ENCODE data around the gene TMSB4X. TPM values are rescaled to one million over a fixed set of nuclear protein-coding genes. Genes with fewer than 3 reads are reported as not detected.

The TMSB4X gene
- total and polyA plus RNA-seq, 2 donors, result 4,487 to 4,785 TPM

DNA sequence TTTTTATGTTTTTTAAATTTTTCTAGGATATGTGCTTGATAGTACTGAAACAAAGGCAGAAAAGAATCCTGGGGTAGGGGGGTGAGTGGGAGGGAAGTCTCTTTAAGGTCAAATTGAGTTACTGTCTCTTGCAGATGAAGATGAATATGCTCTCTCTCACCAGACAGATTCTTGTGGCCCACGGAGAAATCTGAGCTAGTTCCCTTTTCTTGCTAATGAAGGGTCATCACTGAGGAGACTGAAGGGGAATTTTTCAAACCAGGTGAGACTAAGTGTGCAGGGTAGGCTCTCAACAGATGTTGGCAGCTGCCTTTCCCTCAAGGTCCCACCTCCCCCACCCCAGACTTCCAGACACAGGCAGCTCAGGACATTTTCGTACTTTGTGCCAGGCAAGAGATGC is 48.0 kb downstream of the TMSB4X start:
- Histone ChIP-seq H3K4me3 (ENCODE audit: low read depth, low read length) (no peak overlapping the region), H3K36me3 (ENCODE audit: insufficient read depth) (no peaks in the 10 kb centered on the region), H3K4me1 (ENCODE audit: insufficient read depth) (no peaks in the 10 kb centered on the region), H3K27ac (ENCODE audit: low read depth) (no peak overlapping the region)
- no peak for DNase-seq (ENCODE audit: extremely low spot score)
- WGBS, result 63% methylated on average over 2 of the region's 2 CpGs

DNA sequence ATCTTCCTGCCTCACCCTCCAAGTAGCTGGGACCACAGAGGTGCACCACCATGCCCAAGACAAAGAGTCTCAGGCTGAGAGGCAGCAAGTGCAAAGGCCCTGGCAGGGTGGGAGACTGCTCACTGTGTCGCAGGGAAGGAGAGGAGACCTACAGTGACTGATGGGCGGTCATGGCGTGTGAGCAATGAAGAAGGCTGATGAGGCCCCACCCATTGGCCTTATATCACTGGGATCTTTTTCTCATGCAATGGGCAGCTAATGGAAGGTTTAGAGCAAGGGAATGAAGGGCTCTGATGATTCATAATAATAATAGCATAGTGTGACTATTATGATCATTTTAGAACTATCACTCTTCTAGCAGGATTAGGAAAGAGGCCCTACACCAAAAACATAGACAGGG is 48.7 kb downstream of the TMSB4X start:
- Histone ChIP-seq H3K4me1 (ENCODE audit: insufficient read depth) (no peaks in the 10 kb centered on the region), H3K36me3 (ENCODE audit: insufficient read depth) (no peaks in the 10 kb centered on the region), H3K27ac (ENCODE audit: low read depth) (no peak overlapping the region), H3K4me3 (ENCODE audit: low read depth, low read length) (no peak overlapping the region)
- DNase-seq (ENCODE audit: extremely low spot score), result no peak
- 98% methylated on average over 3 of the region's 3 CpGs for WGBS

DNA sequence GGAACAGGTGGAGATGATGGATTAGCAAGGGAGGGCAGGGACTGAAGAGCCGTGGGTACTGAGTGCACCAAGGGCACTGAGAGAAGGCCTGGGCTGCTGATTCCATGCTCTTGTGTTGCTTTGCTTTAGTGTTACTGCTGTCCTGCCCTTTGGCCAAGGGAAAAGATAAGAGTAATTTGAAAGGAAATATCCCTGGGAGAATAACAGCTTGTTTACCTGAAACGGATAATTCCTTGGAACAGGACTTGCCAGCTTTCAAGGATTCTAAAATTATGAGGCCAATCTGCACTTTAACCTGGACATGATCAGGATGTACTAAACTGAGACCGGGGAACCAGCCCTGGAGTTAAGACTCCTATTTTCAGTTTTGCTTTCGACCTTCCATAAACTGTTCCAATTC is 49.1 kb downstream of the TMSB4X start:
- 73% methylated on average over 4 of the region's 4 CpGs for WGBS
- DNase-seq (ENCODE audit: extremely low spot score), result no peak
- H3K4me1 ChIP-seq (ENCODE audit: insufficient read depth), result no peaks in the 10 kb centered on the region
- no peaks in the 10 kb centered on the region for H3K36me3 ChIP-seq (ENCODE audit: insufficient read depth)
- H3K4me3 ChIP-seq (ENCODE audit: low read depth, low read length), result no peak overlapping the region
- no peak overlapping the region for H3K27ac ChIP-seq (ENCODE audit: low read depth)

DNA sequence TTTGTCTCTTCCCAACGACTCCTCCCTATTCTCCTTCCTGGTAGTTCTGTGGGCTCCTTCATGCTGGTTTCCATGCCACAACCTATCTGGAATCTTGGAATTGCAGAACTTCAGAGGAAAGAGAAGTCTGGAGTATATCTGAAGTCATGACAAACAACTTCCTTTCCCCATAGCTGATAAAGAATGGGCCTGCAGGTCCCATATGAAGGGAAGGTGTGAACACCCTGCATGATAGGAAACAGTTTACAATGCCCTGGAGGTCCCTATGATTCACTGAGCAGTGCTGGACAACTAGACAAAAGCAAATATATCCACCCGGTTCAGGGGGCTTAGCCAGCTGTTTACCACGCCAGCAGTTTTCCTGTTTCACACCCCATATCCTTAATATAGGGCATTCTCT is 50.1 kb downstream of the TMSB4X start:
- 75% methylated on average over 3 of the region's 3 CpGs for WGBS

More for the DNA sequence above, 50.1 kb downstream of the TMSB4X start:
- peaks cover 1% of the 10 kb centered on the region for H3K4me1 ChIP-seq (ENCODE audit: insufficient read depth)
- DNase-seq (ENCODE audit: extremely low spot score), result no peak
- no peak overlapping the region for H3K4me3 ChIP-seq (ENCODE audit: low read depth, low read length)
- H3K27ac ChIP-seq (ENCODE audit: low read depth), result no peak overlapping the region
- no peaks in the 10 kb centered on the region for H3K36me3 ChIP-seq (ENCODE audit: insufficient read depth)

Other genes with a start within 250 kb of the TMSB4X start
- 47.5 TPM for gene PRPS2, start 183.7 kb upstream of the TMSB4X start, total RNA-seq
- 49.0 TPM for gene PRPS2, start 183.7 kb upstream of the TMSB4X start, polyA plus RNA-seq
- gene TLR7, start 108.0 kb upstream of the TMSB4X start, total RNA-seq, result 3.9 TPM
- gene TLR7, start 108.0 kb upstream of the TMSB4X start, polyA plus RNA-seq, result 0.23 TPM
- gene TLR8, start 68.5 kb upstream of the TMSB4X start, total RNA-seq, result 1.7 TPM
- gene TLR8, start 68.5 kb upstream of the TMSB4X start, polyA plus RNA-seq, result 1.8 TPM
- gene FAM9C, start 69.5 kb downstream of the TMSB4X start, total RNA-seq, result 0.05 TPM
- gene FAM9C, start 69.5 kb downstream of the TMSB4X start, polyA plus RNA-seq, result 0.08 TPM